HepG2 (cell line): ENCODE results near the gene CAPN2. TPM values are rescaled to one million over a fixed set of nuclear protein-coding genes. Genes with fewer than 3 reads are reported as not detected.

Source experiments
- ATAC-seq: fragments of 200-7000 bp; cut with Tn5 transposase; 3 replicates; pipeline ENCODE4 v1.9.1; 2020; ENCODE audit warnings: mild to moderate bottlenecking, moderate library complexity
- BruUV-seq: library from RNA; stranded (reverse); fragments of 400-500 nt; replicated peaks from 2 replicates; lab custom pipeline; 2021; lab: Mats Ljungman, UMichigan
- CTCF ChIA-PET: fragments of 300-600 bp; formaldehyde crosslinking; extraction: SDS; loops from one replicate; lab custom pipeline; 2021; ENCODE audit warnings: low total read pairs, inconsistent platforms, low intra/inter-chr PET ratio; lab: Yijun Ruan, JAX
- POLR2A ChIA-PET: fragments of 350-600 bp; sonication (Branson Sonifier 250); formaldehyde crosslinking; loops from one replicate; lab custom pipeline; 2020; ENCODE audit warnings: antibody characterized with exemption, inconsistent platforms; lab: Yijun Ruan, JAX
- DNase-seq: peaks from one replicate; pipeline ENCODE4 v3.0.0-alpha.2; 2015; ENCODE audit warnings: low spot score
- FAIRE-seq: peaks from 3 replicates; lab custom pipeline; 2011; peaks lifted over from hg19 to GRCh38; lab: Jason Lieb, UNC
- H2AFZ ChIP-seq: one replicate; pipeline ENCODE4 v1.6.1; 2011; ENCODE audit warnings: low read length, inconsistent platforms
- H3K27ac ChIP-seq: fragments of 300-600 bp; 3 replicates; pipeline ENCODE4 v1.8.0; 2011; ENCODE audit warnings: mixed run types, mild to moderate bottlenecking, mixed read lengths, low read length, inconsistent platforms; ENCODE audit not compliant: insufficient read depth; ENCODE audit errors: extremely low read length
- H3K27me3 ChIP-seq, 2 experiments: fragments of 200-600 bp in 1 of 2; 2 replicates in 1 of 2; 3 replicates in 1 of 2; pipeline versions ENCODE4 v1.6.0 to v1.8.0; 2011; ENCODE audit warnings: low read length in 2 of 2, mild to moderate bottlenecking in 2 of 2, moderate library complexity in 2 of 2, inconsistent platforms in 1 of 2; ENCODE audit not compliant: insufficient read depth in 2 of 2, control insufficient read depth in 1 of 2
- H3K36me3 ChIP-seq, 2 experiments: fragments of 200-600 bp in 1 of 2; replicated peaks in 1 of 2; 2 replicates in 1 of 2; 3 replicates in 1 of 2; pipeline versions ENCODE4 v1.5.1 to v1.8.0; 2011; ENCODE audit warnings: low read length in 2 of 2, inconsistent platforms in 1 of 2; ENCODE audit not compliant: insufficient read depth in 2 of 2, control insufficient read depth in 1 of 2
- H3K4me1 ChIP-seq: 2 replicates; pipeline ENCODE4 v1.5.1; 2012; ENCODE audit warnings: low read length, inconsistent platforms; ENCODE audit not compliant: insufficient read depth
- H3K4me2 ChIP-seq: 2 replicates; pipeline ENCODE4 v1.6.0; 2011; ENCODE audit warnings: low read depth, low read length, inconsistent platforms
- H3K4me3 ChIP-seq, 3 experiments: fragments of 200-600 bp in 1 of 3; sonication (generic), shearing (Covaris generic) in 1 of 3; replicated peaks in 1 of 3; 2 replicates each; pipeline ENCODE4 v1.5.1; 2011 to 2016; ENCODE audit warnings: low read length in 3 of 3, inconsistent platforms in 2 of 3, low read depth in 2 of 3, mild to moderate bottlenecking in 2 of 3, control low read depth in 1 of 3, mixed read lengths in 1 of 3; ENCODE audit not compliant: insufficient read depth in 1 of 3
- H3K79me2 ChIP-seq: one replicate; pipeline ENCODE4 v1.6.1; 2011; ENCODE audit warnings: low read length, inconsistent platforms; ENCODE audit not compliant: insufficient read depth
- H3K9ac ChIP-seq: 2 replicates; pipeline ENCODE4 v1.6.0; 2011; ENCODE audit warnings: mild to moderate bottlenecking, low read depth, low read length, inconsistent platforms; ENCODE audit not compliant: insufficient read depth
- H3K9me3 ChIP-seq: 2 replicates; pipeline ENCODE4 v1.5.1; 2012; ENCODE audit warnings: mild to moderate bottlenecking, low read length
- H4K20me1 ChIP-seq: 2 replicates; pipeline ENCODE4 v1.6.0; 2011; ENCODE audit warnings: inconsistent platforms, mild to moderate bottlenecking, low read length, moderate library complexity; ENCODE audit not compliant: insufficient read depth
- ARID5B ChIP-seq: IDR thresholded peaks from 2 replicates; pipeline ENCODE4 v1.4.0; 2020; ENCODE audit warnings: mild to moderate bottlenecking, missing genetic modification reagents
- ATF3 ChIP-seq: sonication (generic); formaldehyde crosslinking; IDR thresholded peaks from 2 replicates; pipeline ENCODE4 v1.4.0; 2020; ENCODE audit warnings: missing genetic modification reagents
- EP300 ChIP-seq, 3 experiments: sonication (generic) in 1 of 3; formaldehyde crosslinking in 1 of 3; IDR thresholded peaks; 2 replicates each; pipeline versions ENCODE4 v1.5.1 to v1.6.1; 2011 to 2020; ENCODE audit warnings: low read depth in 2 of 3, low read length in 2 of 3, borderline replicate concordance in 1 of 3, improper control_type of control experiment in 1 of 3, mild to moderate bottlenecking in 1 of 3, missing genetic modification reagents in 1 of 3, moderate library complexity in 1 of 3
- FOSL2 ChIP-seq: sonication (generic); formaldehyde crosslinking; IDR thresholded peaks from 2 replicates; pipeline ENCODE4 v1.4.0; 2020; ENCODE audit warnings: missing genetic modification reagents
- PHF21A ChIP-seq: sonication (generic); formaldehyde crosslinking; IDR thresholded peaks from 2 replicates; pipeline ENCODE4 v1.5.0; 2020; ENCODE audit warnings: mild to moderate bottlenecking, missing genetic modification reagents
- RBM22 ChIP-seq: fragments of 200-400 bp; formaldehyde crosslinking; optimal IDR thresholded peaks from 2 replicates; pipeline ENCODE3; 2017; ENCODE audit warnings: mild to moderate bottlenecking, low read length, moderate library complexity
- RXRA ChIP-seq: sonication (generic); formaldehyde crosslinking; IDR thresholded peaks from 2 replicates; pipeline ENCODE4 v1.5.1; 2020; ENCODE audit warnings: missing genetic modification reagents
- SAP130 ChIP-seq: IDR thresholded peaks from 2 replicates; pipeline ENCODE4 v1.6.1; 2016; ENCODE audit warnings: low read depth
- TCF12 ChIP-seq, 2 experiments: fragments of 450-650 bp in 1 of 2; sonication (generic) in 1 of 2; formaldehyde crosslinking in 1 of 2; IDR thresholded peaks; 2 replicates each; pipeline versions ENCODE4 v1.6.1 to v1.8.0; 2017 to 2022; ENCODE audit warnings: antibody characterized with exemption in 1 of 2, mild to moderate bottlenecking in 1 of 2, missing genetic modification reagents in 1 of 2, moderate library complexity in 1 of 2
- U2AF2 ChIP-seq: fragments of 200-400 bp; formaldehyde crosslinking; IDR thresholded peaks from 2 replicates; pipeline ENCODE4 v1.6.1; 2017; ENCODE audit warnings: low read depth, mild to moderate bottlenecking, low read length
- ZNF710 ChIP-seq: sonication (generic); formaldehyde crosslinking; IDR thresholded peaks from 2 replicates; pipeline ENCODE4 v1.5.0; 2020; ENCODE audit warnings: mild to moderate bottlenecking, missing genetic modification reagents, borderline replicate concordance
- WGBS: methylation state at CpG from one replicate; pipeline ENCODE4 v1.1.6; 2017; ENCODE audit warnings: low lambda C conversion rate; 5-methylcytosine and 5-hydroxymethylcytosine counted together
- in situ Hi-C: cut with HindIII; loops from 2 replicates; pipeline ENCODE4 v1.10.0; 2017; ENCODE audit warnings: low pct_unique_long_range_greater_than_20kb; ENCODE audit not compliant: extremely low pct_ligation_motif_present
- intact Hi-C: fragments of 100-400 bp; cut with micrococcal nuclease; formaldehyde crosslinking; loops from one replicate; pipeline ENCODE4 v1.10.0; 2022; ENCODE audit not compliant: unreplicated experiment
- polyA plus RNA-seq, 8 experiments: library from polyadenylated mRNA; depleted of rRNA in 3 of 8; stranded (reverse) in 7 of 8; unstranded in 1 of 8; fragments of >200 nt; fragmentation: Illumina TruSeq in 4 of 8; extraction: Trizol in 4 of 8; gene quantifications; 2 replicates each; pipeline versions ENCODE4 v1.2.1 to v1.2.3, GENCODE V29; 2011 to 2016; ENCODE audit warnings: low read depth in 4 of 8, missing spikeins in 1 of 8, mixed read lengths in 1 of 8; ENCODE audit not compliant: insufficient read depth in 1 of 8
- total RNA-seq, 5 experiments: library from RNA; depleted of rRNA; stranded (reverse); fragments of >200 nt; fragmentation: Illumina TruSeq; extraction: Trizol; gene quantifications; 2 replicates each; pipeline ENCODE4 v1.2.3, GENCODE V29; 2016; ENCODE audit warnings: low read depth in 1 of 5

The CAPN2 gene
- total and polyA plus RNA-seq, 2 of the 13 experiments (the other 11 are each of a cell fraction or from before 2014, with no cell fraction given): 6.2 to 7.4 TPM

- TF ChIP-seq RBM22: no peak
Measured at GRCh38 chr1:223706077-223706973, 6.0 kb upstream of the CAPN2 start (continued).

GRCh38 chr1:223707256-223708000 is 4.9 kb upstream of the CAPN2 start:
- intact Hi-C loops: loop anchor here (10.0 kb wide), 1 partner anchor 137 kb away; the partner anchor contains the start of gene TP53BP2
- Histone ChIP-seq H3K4me2 (peak overlapping the region; percentile 66), H2AFZ (no peak overlapping the region)
- peak; percentile 80 for TF ChIP-seq ATF3
- TF ChIP-seq SAP130: peak; percentile 51
- 0 out of 4 replicates have a peak, but pooled peaks of 1 of the 2 experiments have one; percentile 10 for TF ChIP-seq EP300 (IDR thresholded peaks at IDR 0.05; ENCODE audit: low read depth in 2 of 2, low read length in 2 of 2)
- no peak for TF ChIP-seq EP300 (CRISPR knock-in tag; IDR thresholded peaks at IDR 0.05; ENCODE audit: borderline replicate concordance)
- TF ChIP-seq PHF21A (CRISPR knock-in tag): peak; percentile 17; the same call in 1 of the 2 replicates
- TF ChIP-seq RXRA (CRISPR knock-in tag): no peak
- 0 out of 2 replicates have a peak, but pooled peaks have one; percentile 37 for TF ChIP-seq ZNF710
- TF ChIP-seq U2AF2: no peak
- TF ChIP-seq TCF12 (IDR thresholded peaks at IDR 0.05): no peak
- TF ChIP-seq TCF12 (CRISPR knock-in tag; IDR thresholded peaks at IDR 0.05): no peak
- peak; percentile 96 for TF ChIP-seq FOSL2
- TF ChIP-seq ARID5B (CRISPR knock-in tag): peak; percentile 30; the same call in 1 of the 2 replicates

More at GRCh38 chr1:223707256-223708000, 4.9 kb upstream of the CAPN2 start:
- Histone ChIP-seq H3K4me1 (peaks cover 63% of the 10 kb centered on the region), H3K9ac (no peak overlapping the region), H3K27ac (peak overlapping the region; percentile 28), H3K36me3 (no peaks in the 10 kb centered on the region), H4K20me1 (no peaks in the 10 kb centered on the region), H3K79me2 (no peaks in the 10 kb centered on the region), H3K27me3 (peaks cover 0 to 59% of the 10 kb centered on the region in 2 experiments; a peak in 4 of 5 replicates), H3K9me3 (no peaks in the 10 kb centered on the region), H3K4me3 (peak overlapping the region in 1 of 3 experiments; percentile 19; a peak in 2 of 6 replicates)
- TSS peak; percentile 87 for BruUV-seq
- FAIRE-seq (no peak), ATAC-seq (peak; percentile 50), DNase-seq (peak; percentile 76)
- CTCF ChIA-PET: interaction anchor here (1.0 kb wide), 1 partner anchor 9 kb away, joined by 3 read pairs; no protein-coding TSS in a partner anchor
- in situ Hi-C loops: no loop called here
- POLR2A ChIA-PET: interaction anchor here (0.7 to 2.7 kb wide), 6 partner anchors 11 to 285 kb away, joined by 3 to 11 read pairs (median 4); partner anchors contain the start of gene TP53BP2
- 3% methylated on average over 6 of the region's 6 CpGs for WGBS
